Measurements from ENCODE around the gene ASAP3. TPM values are rescaled to one million over a fixed set of nuclear protein-coding genes. Genes with fewer than 3 reads are reported as not detected.
"Not testable (repeated sequence)": the region's sequence is repeated elsewhere in the genome, so short reads cannot be mapped to it uniquely, and the experiment has no call there.

Gene ASAP3
- total and polyA plus RNA-seq, 8 donors = 35.2 to 51.6 (median 44.9) TPM

- Histone ChIP-seq H3K9me3 (no peaks in the 10 kb centered on the region), H3K4me1 (peaks cover 0 to 10% of the 10 kb centered on the region in 2 donors), H3K4me3 (no peak overlapping the region), H3K27me3 (no peaks in the 10 kb centered on the region), H3K27ac (no peak overlapping the region), H3K36me3 (no peaks in the 10 kb centered on the region)
- ATAC-seq (no peak), DNase-seq (no peak)
- no peak for TF ChIP-seq CTCF (IDR thresholded peaks at IDR 0.05)
- intact Hi-C loops (cut with DNase I) = no loop called here
These were observed 19.0 kb upstream of the ASAP3 start for GRCh38 chr1:23502951-23503350.

DNA sequence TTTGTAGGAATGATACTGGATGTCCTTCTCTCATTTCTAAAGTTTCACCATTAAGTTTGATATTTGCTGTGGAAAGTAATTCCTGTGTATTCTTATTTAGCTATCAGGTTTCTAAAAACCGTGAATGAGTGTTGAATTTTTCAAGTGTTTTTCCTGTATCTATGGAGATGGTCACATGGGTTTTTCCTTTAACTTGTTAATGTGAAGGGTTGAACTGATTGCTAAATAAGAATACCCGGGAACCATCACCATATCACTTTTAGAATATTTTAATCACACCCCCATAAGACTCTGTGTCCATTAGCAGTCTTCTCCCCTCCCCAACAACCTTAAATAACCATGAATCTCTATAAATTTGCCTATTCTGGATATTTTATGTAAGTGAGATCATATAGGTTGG is 16.5 kb upstream of the ASAP3 start:
- Histone ChIP-seq H3K4me1 (peaks cover 0 to 19% of the 10 kb centered on the region in 2 donors), H3K4me3 (no peak overlapping the region), H3K9me3 (no peaks in the 10 kb centered on the region), H3K27ac (no peak overlapping the region), H3K36me3 (no peaks in the 10 kb centered on the region), H3K27me3 (no peaks in the 10 kb centered on the region)
- DNase-seq (no peak), ATAC-seq (peak; percentile 20)
- no peak for TF ChIP-seq CTCF (IDR thresholded peaks at IDR 0.05)
- intact Hi-C loops (cut with DNase I) = no loop called here

GRCh38 chr1:23497777-23498439 is 13.9 kb upstream of the ASAP3 start:
- no peaks in the 10 kb centered on the region for H3K36me3 ChIP-seq
- no peaks in the 10 kb centered on the region for H3K27me3 ChIP-seq
- intact Hi-C loops (cut with DNase I) = loop anchor here in 1 of 2 donors (5.0 kb wide), 2 partner anchors 39 to 139 kb away; no protein-coding TSS in a partner anchor
- H3K4me3 ChIP-seq = no peak overlapping the region
- TF ChIP-seq CTCF (IDR thresholded peaks at IDR 0.05) = no peak
- ATAC-seq = peak; percentile 55
- peak overlapping the region in 1 of 2 donors; percentile 24 for H3K27ac ChIP-seq
- H3K9me3 ChIP-seq = no peaks in the 10 kb centered on the region
- DNase-seq = no peak
- H3K4me1 ChIP-seq = peaks cover 0 to 14% of the 10 kb centered on the region in 2 donors

GRCh38 chr1:23496490-23497181 is 12.7 kb upstream of the ASAP3 start:
- H3K9me3 ChIP-seq = no peaks in the 10 kb centered on the region
- ATAC-seq (no peak), DNase-seq (peak in 1 of 4 donors; percentile 19)
- peaks cover 0 to 14% of the 10 kb centered on the region in 2 donors for H3K4me1 ChIP-seq
- TF ChIP-seq CTCF (IDR thresholded peaks at IDR 0.05) = no peak
- H3K4me3 ChIP-seq = no peak overlapping the region
- no peaks in the 10 kb centered on the region for H3K36me3 ChIP-seq
- no peaks in the 10 kb centered on the region for H3K27me3 ChIP-seq
- no peak overlapping the region for H3K27ac ChIP-seq
- intact Hi-C loops (cut with DNase I) = loop anchor here in 1 of 2 donors (5.0 kb wide), 2 partner anchors 41 to 141 kb away; no protein-coding TSS in a partner anchor

- not testable (repeated sequence) for ATAC-seq, DNase-seq, H3K27me3 ChIP-seq, H3K36me3 ChIP-seq, H3K27ac ChIP-seq, H3K4me3 ChIP-seq, H3K9me3 ChIP-seq
- peaks cover 0 to 14% of the 10 kb centered on the region in 2 donors for H3K4me1 ChIP-seq
- intact Hi-C loops (cut with DNase I) = loop anchor here in 1 of 2 donors (5.0 kb wide), 2 partner anchors 42 to 142 kb away; no protein-coding TSS in a partner anchor
These were observed 10.9 kb upstream of the ASAP3 start for GRCh38 chr1:23494836-23495235.

- intact Hi-C loops (cut with DNase I); H3K9me3 ChIP-seq; H3K27ac ChIP-seq; H3K4me1 ChIP-seq; H3K36me3 ChIP-seq; ATAC-seq; DNase-seq; H3K4me3 ChIP-seq: not testable (repeated sequence)
- H3K27me3 ChIP-seq = peaks cover 0 to 10% of the 10 kb centered on the region in 2 donors
These were observed 8.8 kb upstream of the ASAP3 start for GRCh38 chr1:23492776-23493175.

Data from left lung (tissue), 10 donors.